Measurements from ENCODE around the gene TTC12. TPM values are rescaled to one million over a fixed set of nuclear protein-coding genes. Genes with fewer than 3 reads are reported as not detected.

TTC12 gene
- total and polyA plus RNA-seq, 8 donors: 3.7 to 58.9 (median 11.1) TPM

DNA sequence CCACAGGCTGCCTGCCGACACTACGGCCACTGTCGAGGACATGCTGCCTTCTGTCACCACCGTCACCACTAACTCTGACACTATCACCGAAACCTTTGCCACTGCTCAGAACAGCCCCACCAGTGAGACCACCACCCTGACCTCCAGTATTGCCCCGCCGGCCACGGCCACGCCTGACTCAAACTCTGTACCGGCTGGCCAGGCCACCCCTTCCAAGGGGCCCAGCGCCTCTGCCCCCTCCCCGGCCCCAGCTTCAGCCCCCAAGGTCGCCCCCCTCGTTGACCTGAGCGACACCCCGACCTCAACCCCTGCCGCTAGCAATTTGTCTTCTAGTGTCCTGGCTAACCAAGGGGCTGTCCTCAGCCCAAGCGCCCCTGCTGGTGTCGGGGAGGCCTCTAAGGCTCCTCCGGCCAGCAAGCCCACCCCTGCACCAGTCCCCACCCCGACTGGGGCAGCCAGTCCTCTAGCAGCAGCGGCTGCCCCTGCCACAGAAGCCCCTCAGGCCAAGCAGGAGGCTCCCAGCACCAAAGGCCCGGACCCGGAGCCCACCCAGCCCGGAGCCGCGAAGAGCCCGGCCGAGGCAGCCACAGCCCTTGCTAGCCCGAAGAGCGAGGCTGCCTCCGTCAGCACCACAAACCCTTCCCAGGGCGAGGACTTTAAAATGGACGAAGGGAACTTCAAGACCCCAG, 41.3 kb upstream of the TTC12 start:
- DNase-seq: no peak
- intact Hi-C loops (cut with DNase I; ENCODE audit: low total_unique reads): no loop called here
- H3K27ac ChIP-seq: no peak overlapping the region
- peaks cover 0 to 59% (median 5%) of the 10 kb centered on the region in 4 donors for H3K36me3 ChIP-seq
- TF ChIP-seq EP300 (IDR thresholded peaks at IDR 0.05) (no peak), POLR2A (IDR thresholded peaks at IDR 0.05) (no peak), POLR2AphosphoS5 (IDR thresholded peaks at IDR 0.05) (no peak)
- TF ChIP-seq, protein P1, sequence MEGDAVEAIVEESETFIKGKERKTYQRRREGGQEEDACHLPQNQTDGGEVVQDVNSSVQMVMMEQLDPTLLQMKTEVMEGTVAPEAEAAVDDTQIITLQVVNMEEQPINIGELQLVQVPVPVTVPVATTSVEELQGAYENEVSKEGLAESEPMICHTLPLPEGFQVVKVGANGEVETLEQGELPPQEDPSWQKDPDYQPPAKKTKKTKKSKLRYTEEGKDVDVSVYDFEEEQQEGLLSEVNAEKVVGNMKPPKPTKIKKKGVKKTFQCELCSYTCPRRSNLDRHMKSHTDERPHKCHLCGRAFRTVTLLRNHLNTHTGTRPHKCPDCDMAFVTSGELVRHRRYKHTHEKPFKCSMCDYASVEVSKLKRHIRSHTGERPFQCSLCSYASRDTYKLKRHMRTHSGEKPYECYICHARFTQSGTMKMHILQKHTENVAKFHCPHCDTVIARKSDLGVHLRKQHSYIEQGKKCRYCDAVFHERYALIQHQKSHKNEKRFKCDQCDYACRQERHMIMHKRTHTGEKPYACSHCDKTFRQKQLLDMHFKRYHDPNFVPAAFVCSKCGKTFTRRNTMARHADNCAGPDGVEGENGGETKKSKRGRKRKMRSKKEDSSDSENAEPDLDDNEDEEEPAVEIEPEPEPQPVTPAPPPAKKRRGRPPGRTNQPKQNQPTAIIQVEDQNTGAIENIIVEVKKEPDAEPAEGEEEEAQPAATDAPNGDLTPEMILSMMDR (IDR thresholded peaks at IDR 0.05): no peak
- H3K9me3 ChIP-seq: no peaks in the 10 kb centered on the region
- H3K27me3 ChIP-seq: no peaks in the 10 kb centered on the region
- no peaks in the 10 kb centered on the region for H3K4me1 ChIP-seq
- H3K4me3 ChIP-seq: no peak overlapping the region
- 88 to 94% (median 89%) methylated on average over 18 to 34 of the region's 34 CpGs for WGBS, 5 donors

DNA sequence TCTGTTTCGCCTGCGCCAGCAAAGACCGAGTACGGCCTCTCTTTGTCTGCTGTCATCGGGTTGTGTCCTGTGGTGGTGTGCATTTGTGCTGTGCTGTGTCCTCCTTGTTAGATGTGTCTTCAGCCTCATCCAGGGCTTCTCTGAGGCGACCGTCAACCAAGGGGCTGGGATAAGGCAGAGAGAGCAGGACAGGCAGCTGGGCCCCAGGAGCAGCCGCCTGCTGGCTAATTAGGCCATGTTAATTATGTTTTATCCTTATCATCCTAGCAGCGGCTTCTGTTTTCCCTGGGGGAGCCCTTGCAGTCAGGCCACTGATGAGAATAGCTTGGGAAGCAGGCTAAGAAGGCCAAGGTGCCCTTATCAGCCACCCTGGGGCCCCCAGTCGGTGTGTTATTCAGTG, 40.7 kb upstream of the TTC12 start:
- H3K27ac ChIP-seq: no peak overlapping the region
- 84 to 90% (median 89%) methylated on average over 8 to 10 of the region's 10 CpGs for WGBS, 5 donors
- no peaks in the 10 kb centered on the region for H3K9me3 ChIP-seq
- no peak for DNase-seq
- peaks cover 0 to 59% (median 5%) of the 10 kb centered on the region in 4 donors for H3K36me3 ChIP-seq
- H3K4me1 ChIP-seq: no peaks in the 10 kb centered on the region
- TF ChIP-seq EP300 (IDR thresholded peaks at IDR 0.05): no peak
- no peak for TF ChIP-seq POLR2AphosphoS5 (IDR thresholded peaks at IDR 0.05)
- TF ChIP-seq, protein P1 (IDR thresholded peaks at IDR 0.05): no peak
- TF ChIP-seq POLR2A (IDR thresholded peaks at IDR 0.05): no peak
- intact Hi-C loops (cut with DNase I; ENCODE audit: low total_unique reads): no loop called here
- H3K27me3 ChIP-seq: no peaks in the 10 kb centered on the region
- H3K4me3 ChIP-seq: no peak overlapping the region

DNA sequence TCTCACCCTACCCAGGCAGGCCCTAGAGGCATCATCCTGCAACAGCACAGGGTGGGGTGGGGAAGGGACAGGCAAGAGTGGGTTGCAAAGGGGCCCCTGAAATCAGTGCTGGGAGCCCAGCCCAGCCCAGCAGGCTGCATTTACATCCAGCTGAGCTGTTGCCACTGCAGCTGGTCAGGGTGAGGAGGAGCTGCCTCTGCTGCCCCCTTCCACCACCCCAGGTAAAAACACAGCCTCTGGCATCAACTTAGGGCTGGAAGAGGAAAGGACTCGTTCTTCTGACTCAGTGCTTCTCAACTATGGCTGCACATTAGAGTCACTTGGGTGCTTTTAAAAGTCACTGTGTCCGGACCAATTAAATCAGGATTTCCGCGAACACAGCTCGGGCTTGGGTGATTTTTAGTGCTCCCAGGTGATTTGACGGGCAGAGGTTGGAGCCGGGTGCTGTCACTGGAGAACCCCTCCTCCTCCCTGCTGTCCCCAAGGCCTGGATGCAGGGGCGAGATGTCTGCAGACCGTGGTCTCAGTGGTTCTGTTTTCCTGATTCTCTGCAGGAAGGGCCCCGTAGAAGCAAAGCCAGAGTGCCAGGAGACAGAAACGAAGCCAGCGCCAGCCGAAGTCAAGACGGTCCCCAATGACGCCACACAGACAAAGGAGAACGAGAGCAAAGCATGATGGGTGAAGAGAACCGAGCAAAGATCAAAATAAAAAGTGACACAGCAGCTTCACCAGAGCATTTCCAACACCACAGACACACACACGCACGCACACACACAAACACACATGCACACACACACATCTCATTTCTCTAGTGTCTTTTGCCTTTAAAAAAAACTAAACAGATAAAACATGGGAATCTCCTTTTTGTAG, 39.4 kb upstream of the TTC12 start:
- DNase-seq: no peak
- TF ChIP-seq POLR2A (IDR thresholded peaks at IDR 0.05): no peak
- no peak for TF ChIP-seq POLR2AphosphoS5 (IDR thresholded peaks at IDR 0.05)
- TF ChIP-seq, protein P1 (IDR thresholded peaks at IDR 0.05): no peak
- TF ChIP-seq EP300 (IDR thresholded peaks at IDR 0.05): no peak
- WGBS, 5 donors: 88 to 91% (median 90%) methylated on average over 18 to 19 of the region's 19 CpGs
- no peak overlapping the region for H3K27ac ChIP-seq
- intact Hi-C loops (cut with DNase I; ENCODE audit: low total_unique reads): no loop called here
- H3K36me3 ChIP-seq: peaks cover 0 to 53% (median 5%) of the 10 kb centered on the region in 4 donors
- H3K9me3 ChIP-seq: no peaks in the 10 kb centered on the region
- H3K27me3 ChIP-seq: no peaks in the 10 kb centered on the region
- no peaks in the 10 kb centered on the region for H3K4me1 ChIP-seq
- H3K4me3 ChIP-seq: no peak overlapping the region

DNA sequence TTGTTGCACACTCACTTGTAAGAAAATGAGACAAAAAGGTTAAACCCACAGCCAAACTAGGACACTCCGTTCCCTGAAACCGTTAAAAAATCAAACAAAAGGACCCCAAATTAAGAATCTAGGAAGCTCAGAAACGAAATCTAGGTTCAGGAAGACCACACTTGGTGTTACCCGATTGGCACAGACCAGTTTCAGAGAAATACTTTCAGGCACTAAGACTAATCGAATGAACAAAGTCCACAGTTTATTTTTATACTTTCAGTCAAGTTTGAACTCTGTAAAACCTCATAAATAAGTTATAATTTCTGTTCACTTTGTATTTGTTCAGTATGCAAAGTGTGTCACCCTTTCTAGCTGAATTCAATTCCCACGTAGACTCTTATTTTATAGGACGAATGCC, 38.8 kb upstream of the TTC12 start:
- Histone ChIP-seq H3K27ac (no peak overlapping the region), H3K9me3 (no peaks in the 10 kb centered on the region), H3K36me3 (peaks cover 0 to 47% (median 3%) of the 10 kb centered on the region in 4 donors), H3K4me1 (no peaks in the 10 kb centered on the region), H3K4me3 (no peak overlapping the region), H3K27me3 (no peaks in the 10 kb centered on the region)
- no peak for DNase-seq
- intact Hi-C loops (cut with DNase I; ENCODE audit: low total_unique reads): no loop called here
- WGBS, 5 donors: 73 to 82% (median 78%) methylated on average over 7 of the region's 7 CpGs
- no peak for TF ChIP-seq EP300 (IDR thresholded peaks at IDR 0.05)
- no peak for TF ChIP-seq POLR2AphosphoS5 (IDR thresholded peaks at IDR 0.05)
